ENCODE measurements around the gene OSBPL1A. TPM values are rescaled to one million over a fixed set of nuclear protein-coding genes. Genes with fewer than 3 reads are reported as not detected.
A peak's percentile ranks its signal among the peaks of the same experiment; 100 is the strongest.

OSBPL1A gene
- total RNA-seq, 8 experiments from 2014 or later, result 15.2 to 42.4 (median 23.9) TPM

DNA sequence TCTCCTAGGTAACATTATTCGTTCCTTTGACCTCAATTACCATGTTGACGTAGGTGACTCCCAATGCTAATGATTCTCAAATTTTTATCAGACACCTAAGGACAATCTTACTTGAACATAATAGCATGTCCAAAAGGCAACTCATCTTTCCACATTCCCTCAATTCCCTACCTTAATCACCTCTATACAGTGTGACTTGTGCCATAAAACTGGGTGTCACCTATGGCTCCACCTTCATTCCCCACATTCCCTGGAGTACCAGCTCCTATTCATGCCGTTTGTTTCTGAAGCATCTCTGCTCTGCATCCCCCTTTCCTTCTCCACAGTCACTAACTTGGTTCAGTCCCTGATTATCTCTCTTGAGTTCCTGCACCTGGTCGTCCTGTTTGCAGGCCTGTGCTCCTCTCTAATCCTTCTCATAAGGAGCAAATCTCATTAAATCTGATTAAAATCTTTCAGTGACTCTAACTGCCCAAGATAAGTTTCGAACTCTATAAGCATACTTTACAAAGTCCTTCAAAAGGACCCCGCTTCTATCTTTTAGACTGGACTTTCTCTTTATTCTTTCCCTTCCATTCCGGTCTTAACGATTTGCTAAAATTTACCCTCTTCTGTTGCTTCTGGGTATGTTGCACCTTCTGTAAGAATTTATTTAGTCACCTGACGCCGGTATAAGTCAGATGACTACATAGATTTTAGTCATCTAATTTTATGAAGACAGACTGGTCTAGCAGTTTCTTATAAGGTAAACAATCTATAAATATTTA, 128.7 kb downstream of the OSBPL1A start:
- WGBS, 10 experiments, result 75 to 98% (median 92%) methylated on average over 3 to 10 of the region's 10 CpGs
- no peak overlapping the region for H3K4me3 ChIP-seq
- ATAC-seq (replicated peaks in 6 of 8), result no peak

DNA sequence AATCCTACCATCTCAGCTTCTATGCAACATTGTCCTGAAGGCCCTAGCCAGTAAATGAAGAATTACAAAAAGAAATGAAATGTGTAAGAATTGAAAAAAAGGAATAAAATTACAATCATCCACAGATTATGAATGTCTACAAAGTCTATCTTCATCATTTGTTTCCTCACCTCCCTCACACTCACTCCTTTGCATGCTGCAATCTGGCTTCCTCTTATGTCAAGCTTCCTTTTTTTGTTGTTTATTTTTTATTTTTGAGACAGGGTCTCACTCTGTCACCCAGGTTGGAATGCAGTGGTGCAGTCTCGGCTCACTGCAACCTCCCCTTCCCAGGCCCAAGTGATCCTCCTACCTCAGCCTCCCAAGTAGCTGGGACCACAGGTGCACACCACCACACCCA, 129.7 kb downstream of the OSBPL1A start:
- in situ Hi-C loops (cut with MboI; ENCODE audit: low pct_unique_long_range_greater_than_20kb in 2 of 9, low sequenced_read_pairs in 9 of 9, unreplicated experiment in 9 of 9), result no loop called here
- 67 to 100% (median 100%) methylated on average over 1 of the region's 1 CpG; no CpG with 5 or more reads in 4 of the 10 experiments for WGBS, 10 experiments
- Histone ChIP-seq H3K4me1 (replicated peaks in 1 of 2) (peaks cover 0 to 11% of the 10 kb centered on the region in 2 donors), H3K4me3 (no peak overlapping the region), H3K27ac (no peak overlapping the region)
- no peak for ATAC-seq (replicated peaks in 6 of 8)

More for the DNA sequence above, 128.7 kb downstream of the OSBPL1A start:
- peaks cover 0 to 11% of the 10 kb centered on the region in 2 donors for H3K4me1 ChIP-seq (replicated peaks in 1 of 2)
- in situ Hi-C loops (cut with MboI; ENCODE audit: low pct_unique_long_range_greater_than_20kb in 2 of 9, low sequenced_read_pairs in 9 of 9, unreplicated experiment in 9 of 9), result no loop called here
- H3K27ac ChIP-seq, result no peak overlapping the region

- ATAC-seq (replicated peaks in 6 of 8), result no peak
- Histone ChIP-seq H3K4me3 (no peak overlapping the region), H3K27ac (no peak overlapping the region), H3K4me1 (replicated peaks in 1 of 2) (peaks cover 0 to 9% of the 10 kb centered on the region in 2 donors)
- 11 to 100% (median 57%) methylated on average over 1 of the region's 1 CpG; no CpG with 5 or more reads in 3 of the 10 experiments for WGBS, 10 experiments
- in situ Hi-C loops (cut with MboI; ENCODE audit: low pct_unique_long_range_greater_than_20kb in 2 of 9, low sequenced_read_pairs in 9 of 9, unreplicated experiment in 9 of 9), result no loop called here
Observed at GRCh38 chr18:24266131-24266530, 131.5 kb downstream of the OSBPL1A start.

GRCh38 chr18:24265502-24266064, 132.0 kb downstream of the OSBPL1A start:
- peaks cover 0 to 6% of the 10 kb centered on the region in 2 donors for H3K4me1 ChIP-seq (replicated peaks in 1 of 2)
- no peak overlapping the region for H3K27ac ChIP-seq
- ATAC-seq (replicated peaks in 6 of 8), result no peak
- in situ Hi-C loops (cut with MboI; ENCODE audit: low pct_unique_long_range_greater_than_20kb in 2 of 9, low sequenced_read_pairs in 9 of 9, unreplicated experiment in 9 of 9), result no loop called here
- WGBS, 10 experiments, result 39 to 100% (median 70%) methylated on average over 1 to 4 of the region's 4 CpGs; no CpG with 5 or more reads in 1 of the 10 experiments
- no peak overlapping the region for H3K4me3 ChIP-seq

DNA sequence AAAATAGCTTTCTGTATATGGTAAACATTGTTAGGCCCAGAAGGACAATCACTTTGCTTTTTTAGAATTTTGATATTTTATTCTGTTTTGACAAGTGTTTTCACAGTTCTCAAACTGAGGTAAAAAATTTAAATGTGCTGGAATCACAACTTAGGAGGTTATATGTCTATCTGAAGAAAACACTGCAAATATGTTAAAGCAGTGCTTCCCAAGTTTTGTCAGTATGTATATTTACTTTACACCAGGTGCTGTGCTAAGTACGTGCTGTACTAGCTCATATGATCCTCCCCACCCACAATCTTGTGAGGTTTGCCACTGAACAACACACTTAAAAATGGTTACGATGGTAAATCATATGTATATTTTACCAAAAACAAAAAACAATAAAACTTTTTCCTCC, 134.6 kb downstream of the OSBPL1A start:
- Histone ChIP-seq H3K4me1 (replicated peaks in 1 of 2) (no peaks in the 10 kb centered on the region), H3K27ac (no peak overlapping the region), H3K4me3 (no peak overlapping the region)
- WGBS, 10 experiments, result 50 to 100% (median 93%) methylated on average over 1 to 2 of the region's 2 CpGs; no CpG with 5 or more reads in 1 of the 10 experiments
- in situ Hi-C loops (cut with MboI; ENCODE audit: low pct_unique_long_range_greater_than_20kb in 2 of 9, low sequenced_read_pairs in 9 of 9, unreplicated experiment in 9 of 9), result no loop called here
- no peak for ATAC-seq (replicated peaks in 6 of 8)

DNA sequence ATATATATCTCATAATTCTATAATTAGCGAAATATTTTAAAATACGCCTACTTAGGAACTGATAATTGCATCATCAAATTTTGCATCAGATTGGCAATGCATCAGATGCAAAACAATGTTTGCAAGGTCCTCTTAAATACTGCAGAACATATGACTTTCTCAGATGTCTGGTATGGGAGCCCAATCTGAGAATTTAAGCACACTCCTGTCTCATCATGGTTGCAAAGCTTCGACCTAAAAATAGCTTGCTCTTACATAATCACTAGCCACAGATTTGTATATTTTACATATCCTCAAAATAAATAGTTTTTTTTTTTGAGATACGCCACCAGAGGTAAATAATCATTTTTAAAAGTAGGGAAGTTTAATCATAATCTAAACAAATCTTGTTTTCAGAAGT, 135.5 kb downstream of the OSBPL1A start:
- in situ Hi-C loops (cut with MboI; ENCODE audit: low pct_unique_long_range_greater_than_20kb in 2 of 9, low sequenced_read_pairs in 9 of 9, unreplicated experiment in 9 of 9), result no loop called here
- Histone ChIP-seq H3K4me1 (replicated peaks in 1 of 2) (no peaks in the 10 kb centered on the region), H3K27ac (no peak overlapping the region), H3K4me3 (no peak overlapping the region)
- peak in 3 of 8 experiments; percentile 15 to 60 (median 54) for ATAC-seq (replicated peaks in 6 of 8)
- 20 to 100% (median 89%) methylated on average over 1 to 4 of the region's 4 CpGs for whole genome bisulfite sequencing, 10 experiments

DNA sequence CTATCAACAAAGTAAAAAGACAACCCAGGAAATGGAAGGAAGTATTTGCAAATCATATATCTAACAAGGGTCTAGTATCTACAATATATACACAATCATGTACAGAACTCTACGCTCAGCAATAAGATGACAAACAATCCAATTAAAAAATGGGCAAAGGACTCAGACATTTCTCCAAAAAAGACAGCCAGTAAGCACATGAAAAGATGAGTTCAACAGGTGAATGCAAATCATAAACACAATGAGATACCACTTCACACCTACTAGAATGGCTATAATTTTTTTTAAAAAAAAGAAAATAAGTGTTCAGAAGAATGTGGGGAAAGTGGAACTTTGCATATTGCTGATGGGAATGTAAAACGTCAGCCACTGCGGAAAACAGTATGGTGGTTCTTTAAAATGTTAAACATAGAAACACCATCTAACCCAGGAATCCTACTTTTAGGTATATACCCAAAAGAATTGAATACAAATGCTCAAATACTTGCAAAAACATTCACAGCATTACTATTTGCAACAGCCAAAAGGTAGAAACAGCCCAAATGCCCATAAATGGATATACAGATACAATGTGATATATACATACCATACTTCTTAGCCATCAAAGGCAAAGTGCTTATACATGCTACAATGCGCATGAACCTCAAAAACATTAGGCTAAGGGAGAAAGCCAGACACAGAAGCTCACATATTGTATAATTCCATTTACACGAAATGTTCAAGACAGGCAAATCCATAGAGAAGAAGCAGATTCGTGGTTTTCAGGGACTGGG, 137.6 kb downstream of the OSBPL1A start:
- in situ Hi-C loops (cut with MboI; ENCODE audit: low pct_unique_long_range_greater_than_20kb in 2 of 9, low sequenced_read_pairs in 9 of 9, unreplicated experiment in 9 of 9), result no loop called here
- Histone ChIP-seq H3K4me3 (no peak overlapping the region), H3K27ac (no peak overlapping the region), H3K4me1 (replicated peaks in 1 of 2) (no peaks in the 10 kb centered on the region)
- WGBS, 10 experiments, result 57 to 100% (median 81%) methylated on average over 3 to 6 of the region's 6 CpGs
- ATAC-seq (replicated peaks in 6 of 8), result peak in 3 of 8 experiments; percentile 25 to 75 (median 50)

DNA sequence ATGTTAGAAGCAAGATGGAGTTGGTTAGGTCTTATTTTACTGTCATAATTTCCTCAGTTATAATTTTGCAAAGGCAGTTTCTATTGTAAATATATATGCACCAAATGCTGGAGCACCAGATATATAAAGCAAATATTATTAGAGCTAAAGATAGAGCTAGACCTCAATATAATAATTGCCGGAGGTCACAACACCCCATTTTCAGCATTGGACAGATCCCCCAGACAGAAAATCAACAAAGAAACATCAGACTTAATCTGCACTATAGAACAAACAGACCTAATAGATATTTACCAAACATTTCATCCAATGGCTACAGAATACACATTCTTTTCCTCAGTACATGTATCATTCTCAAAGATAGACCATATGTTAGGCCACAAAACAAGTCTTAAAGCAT, 143.6 kb downstream of the OSBPL1A start:
- 80 to 100% (median 100%) methylated on average over 1 of the region's 1 CpG; no CpG with 5 or more reads in 3 of the 10 experiments for WGBS, 10 experiments
- in situ Hi-C loops (cut with MboI; ENCODE audit: low pct_unique_long_range_greater_than_20kb in 2 of 9, low sequenced_read_pairs in 9 of 9, unreplicated experiment in 9 of 9), result no loop called here
- H3K27ac ChIP-seq, result no peak overlapping the region
- no peaks in the 10 kb centered on the region for H3K4me1 ChIP-seq (replicated peaks in 1 of 2)
- no peak for ATAC-seq (replicated peaks in 6 of 8)
- no peak overlapping the region for H3K4me3 ChIP-seq

DNA sequence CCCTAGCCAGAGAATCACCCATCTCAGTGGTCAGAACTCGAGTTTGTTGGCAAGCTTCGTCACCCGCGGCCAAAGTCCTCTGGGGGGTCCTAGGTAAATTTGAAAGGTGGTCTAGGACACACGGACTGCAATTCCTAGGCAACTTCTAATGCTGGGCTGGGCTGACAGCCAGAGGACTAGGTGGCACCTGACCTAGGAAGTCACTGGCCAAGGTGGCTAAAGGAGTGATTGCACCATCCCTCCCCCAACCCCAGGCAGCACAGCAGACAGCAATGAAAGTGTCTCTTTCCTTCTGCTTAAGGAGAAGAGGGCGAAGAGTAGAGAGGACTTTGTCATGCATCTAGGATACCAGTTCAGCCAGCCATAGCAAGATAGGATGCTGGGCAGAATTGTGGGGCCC, 147.9 kb downstream of the OSBPL1A start:
- Histone ChIP-seq H3K4me3 (no peak overlapping the region), H3K4me1 (replicated peaks in 1 of 2) (no peaks in the 10 kb centered on the region), H3K27ac (no peak overlapping the region)
- ATAC-seq (replicated peaks in 6 of 8), result no peak
- in situ Hi-C loops (cut with MboI; ENCODE audit: low pct_unique_long_range_greater_than_20kb in 2 of 9, low sequenced_read_pairs in 9 of 9, unreplicated experiment in 9 of 9), result no loop called here
- WGBS, 10 experiments, result 86 to 100% (median 90%) methylated on average over 1 to 4 of the region's 6 CpGs; no CpG with 5 or more reads in 5 of the 10 experiments

DNA sequence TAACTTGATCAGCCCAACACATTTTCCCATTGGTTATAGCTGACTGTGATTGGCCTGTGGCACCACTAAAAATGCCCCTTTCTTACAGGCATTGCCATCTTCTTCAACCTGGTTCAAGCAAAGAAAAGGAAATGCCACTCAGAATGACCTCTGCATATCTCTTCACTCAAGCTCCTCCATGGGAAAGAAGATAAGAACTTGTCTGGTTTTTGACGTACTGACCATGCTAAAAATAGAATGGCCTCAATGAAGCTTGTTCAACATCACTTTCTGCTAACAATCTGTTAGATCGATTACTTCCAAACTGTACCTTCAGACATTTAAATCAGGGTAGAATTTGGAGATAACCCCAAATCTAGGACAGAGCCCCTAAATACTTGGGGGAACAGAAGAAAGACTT, 149.3 kb downstream of the OSBPL1A start:
- WGBS, 10 experiments, result 60 to 100% (median 97%) methylated on average over 1 to 2 of the region's 2 CpGs
- no peak for ATAC-seq (replicated peaks in 6 of 8)
- H3K4me1 ChIP-seq (replicated peaks in 1 of 2), result no peaks in the 10 kb centered on the region
- in situ Hi-C loops (cut with MboI; ENCODE audit: low pct_unique_long_range_greater_than_20kb in 2 of 9, low sequenced_read_pairs in 9 of 9, unreplicated experiment in 9 of 9), result no loop called here
- no peak overlapping the region for H3K27ac ChIP-seq
- no peak overlapping the region for H3K4me3 ChIP-seq

DNA sequence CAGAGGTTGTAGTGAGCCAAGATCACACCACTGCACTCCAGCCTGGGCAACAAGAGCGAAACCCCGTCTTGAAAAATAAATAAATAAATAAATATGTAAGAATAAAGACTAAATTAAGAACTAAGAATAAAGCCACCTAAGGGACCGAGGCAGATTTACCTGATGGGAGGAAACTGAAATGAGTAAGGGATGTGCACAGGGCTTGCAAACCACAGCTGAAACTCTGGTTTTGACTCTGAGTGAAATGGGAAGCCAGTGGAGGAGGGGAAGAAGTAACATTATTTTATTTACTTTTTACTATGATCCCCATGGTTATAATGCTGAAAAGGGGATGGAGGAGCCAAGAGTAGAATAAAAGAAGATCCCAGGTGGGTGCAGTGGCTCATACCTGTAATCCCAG, 151.5 kb downstream of the OSBPL1A start:
- no peak overlapping the region for H3K4me3 ChIP-seq
- no peak for ATAC-seq (replicated peaks in 6 of 8)
- in situ Hi-C loops (cut with MboI; ENCODE audit: low pct_unique_long_range_greater_than_20kb in 2 of 9, low sequenced_read_pairs in 9 of 9, unreplicated experiment in 9 of 9), result no loop called here
- no peak overlapping the region for H3K27ac ChIP-seq
- 76 to 100% (median 90%) methylated on average over 1 to 3 of the region's 3 CpGs; no CpG with 5 or more reads in 1 of the 10 experiments for WGBS, 10 experiments
- H3K4me1 ChIP-seq (replicated peaks in 1 of 2), result no peaks in the 10 kb centered on the region

GRCh38 chr18:24244698-24245097, 152.9 kb downstream of the OSBPL1A start:
- in situ Hi-C loops (cut with MboI; ENCODE audit: low pct_unique_long_range_greater_than_20kb in 2 of 9, low sequenced_read_pairs in 9 of 9, unreplicated experiment in 9 of 9), result no loop called here
- no peak for ATAC-seq (replicated peaks in 6 of 8)
- no peak overlapping the region for H3K4me3 ChIP-seq
- H3K27ac ChIP-seq, result no peak overlapping the region
- 87 to 100% (median 98%) methylated on average over 1 to 5 of the region's 5 CpGs; no CpG with 5 or more reads in 1 of the 10 experiments for WGBS, 10 experiments
- no peaks in the 10 kb centered on the region for H3K4me1 ChIP-seq (replicated peaks in 1 of 2)

GRCh38 chr18:24243677-24244076, 153.9 kb downstream of the OSBPL1A start:
- WGBS, 10 experiments, result 40 to 100% (median 80%) methylated on average over 1 of the region's 1 CpG; no CpG with 5 or more reads in 3 of the 10 experiments
- in situ Hi-C loops (cut with MboI; ENCODE audit: low pct_unique_long_range_greater_than_20kb in 2 of 9, low sequenced_read_pairs in 9 of 9, unreplicated experiment in 9 of 9), result no loop called here
- no peak for ATAC-seq (replicated peaks in 6 of 8)
- Histone ChIP-seq H3K4me1 (replicated peaks in 1 of 2) (no peaks in the 10 kb centered on the region), H3K4me3 (no peak overlapping the region), H3K27ac (no peak overlapping the region)
